NT2/D1 (cell line): ENCODE data around the gene HOXA11.

Experiments
- YY1 ChIP-seq: IDR thresholded peaks from 2 replicates; pipeline ENCODE4 v1.6.1; 2011; ENCODE audit not compliant: insufficient read length, insufficient read depth
- ZNF274 ChIP-seq: IDR thresholded peaks from 2 replicates; pipeline ENCODE4 v1.6.1; 2011; ENCODE audit warnings: mild to moderate bottlenecking, low read depth, low read length

GRCh38 chr7:27145165-27145913 lies 39.7 kb downstream of the HOXA11 start:
- TF ChIP-seq YY1 (no peak), ZNF274 (no peak)
